ENCODE data around the gene LRP8.

LRP8 gene

GRCh38 chr1:53266038-53266437 lies 61.8 kb downstream of the LRP8 start:
- Histone ChIP-seq H3K9ac (no peak overlapping the region), H4K20me1 (ENCODE audit: insufficient read depth) (no peaks in the 10 kb centered on the region), H3K36me3 (ENCODE audit: insufficient read depth) (peaks cover 16% of the 10 kb centered on the region; the same call in 1 of the 2 replicates), H3K4me1 (ENCODE audit: low read depth, poor library complexity, severe bottlenecking) (peaks cover 12% of the 10 kb centered on the region), H2AFZ (ENCODE audit: low read depth) (no peak overlapping the region), H3K79me2 (ENCODE audit: insufficient read depth, low read depth) (no peaks in the 10 kb centered on the region), H3K4me3 (IDR thresholded peaks at IDR 0.05; ENCODE audit: insufficient read depth, low read depth, low read length) (no peak overlapping the region), H3K27me3 (ENCODE audit: insufficient read depth, low read depth) (no peaks in the 10 kb centered on the region), H3K27ac (no peak overlapping the region), H3K4me2 (no peak overlapping the region)
- TF ChIP-seq, protein P1, sequence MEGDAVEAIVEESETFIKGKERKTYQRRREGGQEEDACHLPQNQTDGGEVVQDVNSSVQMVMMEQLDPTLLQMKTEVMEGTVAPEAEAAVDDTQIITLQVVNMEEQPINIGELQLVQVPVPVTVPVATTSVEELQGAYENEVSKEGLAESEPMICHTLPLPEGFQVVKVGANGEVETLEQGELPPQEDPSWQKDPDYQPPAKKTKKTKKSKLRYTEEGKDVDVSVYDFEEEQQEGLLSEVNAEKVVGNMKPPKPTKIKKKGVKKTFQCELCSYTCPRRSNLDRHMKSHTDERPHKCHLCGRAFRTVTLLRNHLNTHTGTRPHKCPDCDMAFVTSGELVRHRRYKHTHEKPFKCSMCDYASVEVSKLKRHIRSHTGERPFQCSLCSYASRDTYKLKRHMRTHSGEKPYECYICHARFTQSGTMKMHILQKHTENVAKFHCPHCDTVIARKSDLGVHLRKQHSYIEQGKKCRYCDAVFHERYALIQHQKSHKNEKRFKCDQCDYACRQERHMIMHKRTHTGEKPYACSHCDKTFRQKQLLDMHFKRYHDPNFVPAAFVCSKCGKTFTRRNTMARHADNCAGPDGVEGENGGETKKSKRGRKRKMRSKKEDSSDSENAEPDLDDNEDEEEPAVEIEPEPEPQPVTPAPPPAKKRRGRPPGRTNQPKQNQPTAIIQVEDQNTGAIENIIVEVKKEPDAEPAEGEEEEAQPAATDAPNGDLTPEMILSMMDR (conservative IDR thresholded peaks at IDR 0.05; ENCODE audit: low read depth, low read length) = peak; percentile 42

- Histone ChIP-seq H4K20me1 (ENCODE audit: insufficient read depth) (no peaks in the 10 kb centered on the region), H3K27me3 (ENCODE audit: insufficient read depth, low read depth) (no peaks in the 10 kb centered on the region), H3K4me2 (no peak overlapping the region), H3K27ac (no peak overlapping the region), H3K9ac (no peak overlapping the region), H3K4me3 (IDR thresholded peaks at IDR 0.05; ENCODE audit: insufficient read depth, low read depth, low read length) (no peak overlapping the region), H3K79me2 (ENCODE audit: insufficient read depth, low read depth) (no peaks in the 10 kb centered on the region), H3K4me1 (ENCODE audit: low read depth, poor library complexity, severe bottlenecking) (peaks cover 8% of the 10 kb centered on the region), H3K36me3 (ENCODE audit: insufficient read depth) (peaks cover 16% of the 10 kb centered on the region; the same call in 1 of the 2 replicates), H2AFZ (ENCODE audit: low read depth) (no peak overlapping the region)
- TF ChIP-seq, protein P1 (conservative IDR thresholded peaks at IDR 0.05; ENCODE audit: low read depth, low read length) = no peak; the same call in 1 of the 2 replicates
Measured at GRCh38 chr1:53265581-53265980, 62.3 kb downstream of the LRP8 start.

GRCh38 chr1:53264048-53264447 lies 63.8 kb downstream of the LRP8 start:
- H2AFZ ChIP-seq (ENCODE audit: low read depth) = no peak overlapping the region
- no peaks in the 10 kb centered on the region for H3K4me1 ChIP-seq (ENCODE audit: low read depth, poor library complexity, severe bottlenecking)
- H3K79me2 ChIP-seq (ENCODE audit: insufficient read depth, low read depth) = no peaks in the 10 kb centered on the region
- no peak overlapping the region for H3K4me3 ChIP-seq (IDR thresholded peaks at IDR 0.05; ENCODE audit: insufficient read depth, low read depth, low read length)
- H3K27me3 ChIP-seq (ENCODE audit: insufficient read depth, low read depth) = no peaks in the 10 kb centered on the region
- H3K36me3 ChIP-seq (ENCODE audit: insufficient read depth) = peaks cover 16% of the 10 kb centered on the region; the same call in 1 of the 2 replicates
- H3K4me2 ChIP-seq = no peak overlapping the region
- no peak overlapping the region for H3K9ac ChIP-seq
- H4K20me1 ChIP-seq (ENCODE audit: insufficient read depth) = no peaks in the 10 kb centered on the region
- H3K27ac ChIP-seq = no peak overlapping the region
- TF ChIP-seq, protein P1 (conservative IDR thresholded peaks at IDR 0.05; ENCODE audit: low read depth, low read length) = no peak

GRCh38 chr1:53262000-53262399 lies 65.9 kb downstream of the LRP8 start:
- TF ChIP-seq, protein P1 (conservative IDR thresholded peaks at IDR 0.05; ENCODE audit: low read depth, low read length) = no peak
- Histone ChIP-seq H3K36me3 (ENCODE audit: insufficient read depth) (peaks cover 16% of the 10 kb centered on the region; the same call in 1 of the 2 replicates), H3K27me3 (ENCODE audit: insufficient read depth, low read depth) (no peaks in the 10 kb centered on the region), H4K20me1 (ENCODE audit: insufficient read depth) (no peaks in the 10 kb centered on the region), H2AFZ (ENCODE audit: low read depth) (no peak overlapping the region), H3K4me2 (no peak overlapping the region), H3K27ac (no peak overlapping the region), H3K9ac (no peak overlapping the region), H3K79me2 (ENCODE audit: insufficient read depth, low read depth) (no peaks in the 10 kb centered on the region), H3K4me3 (IDR thresholded peaks at IDR 0.05; ENCODE audit: insufficient read depth, low read depth, low read length) (no peak overlapping the region), H3K4me1 (ENCODE audit: low read depth, poor library complexity, severe bottlenecking) (no peaks in the 10 kb centered on the region)

Measured in KMS-11 (cell line).